Skeletal muscle cell (primary cell): ENCODE data around the gene TLL2.

Source experiments
- DNase-seq: peaks from one replicate; pipeline ENCODE4 v3.0.0-alpha.2; 2010; ENCODE audit warnings: low read depth
- H3K4me3 ChIP-seq: 2 replicates; pipeline ENCODE4 v1.5.1; 2011; ENCODE audit warnings: low read depth, mild to moderate bottlenecking, control low read depth, low read length, moderate library complexity

The TLL2 gene

DNA sequence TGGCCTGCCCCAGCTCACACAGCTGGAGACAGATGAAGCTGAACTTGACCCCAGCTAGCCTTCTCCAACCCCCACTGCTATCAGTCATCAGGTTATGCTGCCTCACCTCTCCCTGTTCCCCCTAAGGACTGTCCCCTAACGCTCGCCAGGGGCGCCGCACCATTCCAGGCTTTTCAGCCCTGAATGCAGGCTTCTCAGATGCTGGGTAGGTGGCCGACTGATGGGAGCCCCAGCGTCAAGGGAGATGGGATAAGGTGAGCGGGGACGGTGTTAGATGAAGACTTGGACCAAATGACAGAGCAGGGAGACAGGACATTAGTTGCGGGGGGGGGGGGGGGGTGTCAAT is 139.1 kb downstream of the TLL2 start:
- DNase-seq: no peak
- H3K4me3 ChIP-seq: peak overlapping the region; percentile 46

DNA sequence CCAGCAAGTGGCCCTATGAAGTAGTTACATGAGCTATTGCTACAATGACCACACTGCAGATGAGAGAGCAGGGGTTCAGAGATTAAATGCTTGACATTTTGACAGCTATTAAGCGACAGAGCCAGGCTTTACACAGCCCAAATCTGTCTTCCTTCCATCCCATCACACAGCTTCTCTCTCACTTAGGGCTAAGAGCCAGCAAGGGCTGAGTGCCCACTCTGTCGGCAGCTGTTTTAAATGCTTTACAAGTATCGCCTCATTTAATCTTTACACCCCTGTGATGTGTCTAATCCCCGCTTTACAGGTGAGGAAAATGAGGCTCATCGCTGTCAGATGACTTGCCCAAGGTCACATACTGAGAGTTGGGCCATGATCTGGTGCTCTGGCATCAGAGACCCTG is 139.7 kb downstream of the TLL2 start:
- H3K4me3 ChIP-seq: no peak overlapping the region
- DNase-seq: no peak

DNA sequence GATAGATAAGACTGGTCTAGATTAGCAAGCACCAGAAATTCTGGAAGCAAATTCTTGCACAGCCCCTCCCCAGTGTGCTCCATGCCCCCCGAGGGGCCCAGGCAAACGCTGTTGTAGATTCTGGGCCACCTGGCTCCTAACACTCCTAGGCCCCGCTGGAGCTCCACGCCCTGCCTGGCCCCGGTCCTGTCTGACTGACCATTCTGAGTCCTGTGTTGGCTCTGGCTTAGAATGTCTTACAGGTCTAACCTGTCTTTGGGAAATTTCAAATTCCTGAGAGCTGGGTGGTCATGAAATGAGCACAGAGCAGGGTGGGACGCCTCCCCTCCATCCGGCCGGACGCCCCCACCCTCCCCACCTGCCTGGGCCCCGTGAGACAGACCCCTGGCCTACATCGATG is 142.4 kb downstream of the TLL2 start:
- no peak overlapping the region for H3K4me3 ChIP-seq
- no peak for DNase-seq

DNA sequence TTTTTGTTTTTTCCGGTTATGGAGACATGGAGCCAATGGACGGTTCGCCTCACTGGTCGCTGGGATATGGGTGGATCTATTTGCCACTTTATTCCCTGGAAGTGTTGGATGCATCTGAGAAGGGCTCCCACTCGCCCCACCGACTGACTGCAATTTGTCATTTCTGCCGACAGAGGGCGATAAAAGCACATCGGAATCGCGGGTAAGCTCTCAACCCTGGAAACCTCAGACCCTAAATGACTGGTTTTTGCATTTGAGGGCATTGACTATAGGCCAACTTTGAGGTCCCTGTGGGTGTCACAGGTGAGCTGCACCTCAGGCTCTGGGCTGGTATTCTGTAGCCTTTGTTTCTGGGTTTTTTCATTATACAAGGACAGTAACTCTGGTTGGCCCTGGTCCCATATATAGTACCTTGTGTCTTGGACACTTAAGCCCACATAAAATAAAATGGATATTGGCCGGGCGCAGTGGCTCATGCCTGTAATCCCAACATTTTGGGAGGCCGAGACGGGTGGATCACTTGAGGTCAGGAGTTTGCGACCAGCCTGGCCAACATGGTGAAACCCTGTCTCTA is 143.1 kb downstream of the TLL2 start:
- no peak for DNase-seq
- H3K4me3 ChIP-seq: no peak overlapping the region

DNA sequence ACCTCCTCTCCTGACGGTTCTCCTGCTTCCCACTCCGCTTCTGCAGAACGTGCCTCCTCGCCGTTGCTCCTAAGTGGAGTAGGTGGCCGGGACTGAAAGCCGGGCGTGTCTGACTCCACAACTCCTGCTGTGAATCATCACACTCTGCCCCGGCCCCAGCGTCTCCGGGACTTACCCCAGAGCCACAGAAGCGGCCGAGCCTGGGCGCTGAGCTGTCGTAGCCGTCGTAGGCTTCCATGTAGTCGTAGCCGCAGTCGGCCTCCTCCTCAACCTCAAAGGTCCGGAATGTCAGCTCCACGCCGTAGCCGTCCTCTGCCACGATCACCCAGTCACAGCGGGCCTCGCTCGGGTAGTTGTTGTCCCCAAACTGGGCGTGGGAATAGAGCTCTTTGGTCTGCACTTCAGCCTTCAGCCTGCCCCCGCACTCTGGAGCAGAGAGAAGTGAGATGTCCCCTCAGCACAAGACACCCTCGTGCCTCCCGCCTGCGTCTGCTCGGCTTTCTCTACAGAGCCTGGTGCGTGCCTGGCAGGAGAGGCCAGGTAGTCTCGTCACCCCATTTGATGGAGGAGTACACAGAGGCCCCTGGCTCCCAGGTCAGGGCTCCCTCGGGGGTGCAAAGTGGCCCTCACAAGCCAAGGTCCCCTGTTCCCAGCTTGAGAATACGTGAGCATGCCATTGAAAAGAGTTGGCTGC is 143.7 kb downstream of the TLL2 start:
- no peak for DNase-seq
- H3K4me3 ChIP-seq: no peak overlapping the region

DNA sequence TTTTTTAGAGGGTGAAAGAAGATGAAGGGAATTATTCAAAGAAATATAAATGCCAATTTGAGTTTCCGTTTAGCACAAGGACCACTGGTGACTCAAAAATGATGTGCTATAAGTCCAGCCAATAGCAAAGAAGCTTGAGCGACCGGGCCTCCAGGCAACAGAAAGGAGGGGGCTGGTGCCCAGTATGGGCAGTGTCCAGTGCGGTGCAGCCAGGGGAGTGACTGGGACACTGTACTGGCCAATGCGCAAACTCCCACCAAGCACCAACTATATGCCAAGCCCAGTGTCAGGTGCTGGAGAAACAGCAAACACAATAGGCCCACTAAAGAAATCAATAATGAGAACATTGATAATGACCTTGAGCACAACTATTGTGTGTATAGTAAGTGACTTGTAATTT is 144.8 kb downstream of the TLL2 start:
- H3K4me3 ChIP-seq: no peak overlapping the region

DNA sequence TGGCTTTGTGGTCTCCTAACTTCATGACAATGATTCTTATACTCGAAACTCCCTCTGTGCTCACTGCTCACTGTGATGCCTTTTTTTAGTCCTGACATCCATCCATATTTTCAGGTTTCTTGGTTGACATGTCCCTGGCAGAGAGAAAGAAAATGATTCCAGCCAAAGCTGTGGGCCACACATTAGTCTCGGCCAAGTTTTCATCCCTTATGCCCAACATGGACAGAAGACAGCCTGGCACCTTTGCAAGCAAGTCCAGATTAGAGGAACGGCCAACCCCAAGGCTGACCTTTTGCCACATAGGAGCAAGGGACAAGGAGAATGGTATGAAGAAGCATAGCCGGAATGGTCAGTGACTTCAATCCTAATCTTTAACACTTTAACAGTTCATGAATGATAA is 146.3 kb downstream of the TLL2 start:
- no peak for DNase-seq

More for the DNA sequence above, 144.8 kb downstream of the TLL2 start:
- DNase-seq: no peak

DNA sequence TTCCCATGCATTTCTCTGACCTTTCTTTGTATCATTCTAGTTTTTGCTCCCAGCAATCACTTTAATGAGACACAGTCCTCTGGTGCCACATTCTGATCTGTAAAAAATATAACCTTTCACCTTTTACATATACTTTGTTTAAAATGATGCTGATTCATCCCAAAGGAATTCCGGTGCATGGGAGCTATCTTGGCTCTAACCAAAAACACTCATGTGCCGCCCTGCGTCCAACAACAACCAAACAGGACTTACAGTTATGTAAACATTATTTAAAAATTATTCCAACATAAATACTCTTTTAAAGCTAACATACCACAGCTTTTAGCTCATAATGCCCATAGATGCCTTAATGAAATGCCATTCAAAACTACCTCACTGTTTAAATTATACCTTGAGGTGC is 147.2 kb downstream of the TLL2 start:
- no peak overlapping the region for H3K4me3 ChIP-seq
- DNase-seq: no peak

More for the DNA sequence above, 146.3 kb downstream of the TLL2 start:
- H3K4me3 ChIP-seq: no peak overlapping the region

DNA sequence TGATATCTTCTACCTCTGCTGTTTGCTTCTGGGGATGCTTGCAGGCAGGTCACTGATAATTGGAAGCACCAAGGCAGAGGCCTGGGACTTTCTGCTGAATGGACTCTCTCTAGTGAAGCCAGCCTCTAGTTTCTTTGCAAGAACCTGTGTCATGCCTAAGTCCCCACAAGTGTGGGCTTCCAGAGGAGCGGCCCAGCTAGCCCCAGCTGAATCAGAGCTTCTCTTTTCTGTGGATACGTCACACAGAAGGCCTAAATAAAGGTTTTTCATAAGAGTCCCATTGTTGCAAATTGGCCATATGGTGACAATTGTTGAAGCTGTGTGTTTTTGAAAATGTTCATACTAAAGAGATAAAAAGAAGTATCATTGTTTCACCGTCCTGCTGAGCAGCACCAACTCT is 148.2 kb downstream of the TLL2 start:
- DNase-seq: no peak
- no peak overlapping the region for H3K4me3 ChIP-seq

DNA sequence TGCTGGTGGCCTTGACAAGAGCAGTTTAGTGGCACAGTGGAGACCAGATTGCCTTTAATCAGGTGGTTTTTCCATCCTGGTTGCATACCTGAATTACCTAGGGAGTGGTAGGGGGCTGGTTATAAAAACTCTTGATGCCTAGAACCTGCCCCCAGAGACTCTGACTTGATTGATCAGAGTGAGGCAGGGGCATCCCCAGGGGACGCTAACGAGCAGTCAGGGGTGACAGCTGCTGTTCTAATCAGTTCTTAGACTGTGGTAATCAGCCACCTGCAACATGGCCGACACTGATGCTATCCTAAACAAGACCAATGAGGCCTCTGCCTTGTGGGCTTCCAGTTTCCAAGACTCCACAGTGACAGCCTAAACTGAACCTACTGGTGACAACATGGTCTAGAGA is 153.0 kb downstream of the TLL2 start:
- DNase-seq: no peak
- no peak overlapping the region for H3K4me3 ChIP-seq

DNA sequence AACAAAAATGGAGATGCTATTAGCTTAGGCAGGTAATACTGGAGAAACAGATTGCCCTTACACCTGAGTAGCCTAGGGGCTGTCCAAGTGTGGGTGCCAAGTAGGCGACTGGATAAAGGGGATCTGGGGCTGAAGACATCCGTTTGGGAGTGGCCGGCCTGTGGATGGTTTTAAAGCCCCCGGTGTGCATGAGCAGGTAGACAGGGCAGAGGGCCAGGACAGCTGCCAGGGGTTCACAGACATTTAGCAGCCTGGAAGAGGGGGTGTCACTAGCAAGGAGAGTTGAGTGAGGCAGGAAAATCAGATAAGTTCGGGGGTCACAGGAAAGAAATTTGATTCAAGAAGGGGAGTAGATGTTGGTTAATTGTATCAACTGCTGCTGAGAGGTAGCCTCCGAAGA is 153.4 kb downstream of the TLL2 start:
- H3K4me3 ChIP-seq: no peak overlapping the region
- DNase-seq: no peak

DNA sequence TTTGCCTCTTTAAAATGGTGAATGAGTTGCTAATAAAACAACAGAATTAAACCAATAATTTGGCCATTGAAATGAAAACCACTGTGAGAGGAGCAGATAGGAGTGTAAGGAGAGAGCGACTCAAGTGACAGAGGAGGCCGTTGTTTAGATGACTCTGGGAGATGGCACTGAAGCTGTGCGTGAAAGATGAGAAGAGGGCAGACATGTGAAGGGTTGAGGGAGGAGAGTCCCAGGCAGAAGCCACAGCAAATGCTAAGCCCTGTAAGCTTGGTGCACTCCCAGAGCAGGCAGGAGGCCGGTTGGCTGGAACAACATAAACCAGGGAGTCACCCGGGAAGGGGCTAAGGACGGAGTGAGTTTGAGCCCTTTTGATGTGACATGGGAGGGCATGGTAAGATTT is 154.1 kb downstream of the TLL2 start:
- no peak for DNase-seq

DNA sequence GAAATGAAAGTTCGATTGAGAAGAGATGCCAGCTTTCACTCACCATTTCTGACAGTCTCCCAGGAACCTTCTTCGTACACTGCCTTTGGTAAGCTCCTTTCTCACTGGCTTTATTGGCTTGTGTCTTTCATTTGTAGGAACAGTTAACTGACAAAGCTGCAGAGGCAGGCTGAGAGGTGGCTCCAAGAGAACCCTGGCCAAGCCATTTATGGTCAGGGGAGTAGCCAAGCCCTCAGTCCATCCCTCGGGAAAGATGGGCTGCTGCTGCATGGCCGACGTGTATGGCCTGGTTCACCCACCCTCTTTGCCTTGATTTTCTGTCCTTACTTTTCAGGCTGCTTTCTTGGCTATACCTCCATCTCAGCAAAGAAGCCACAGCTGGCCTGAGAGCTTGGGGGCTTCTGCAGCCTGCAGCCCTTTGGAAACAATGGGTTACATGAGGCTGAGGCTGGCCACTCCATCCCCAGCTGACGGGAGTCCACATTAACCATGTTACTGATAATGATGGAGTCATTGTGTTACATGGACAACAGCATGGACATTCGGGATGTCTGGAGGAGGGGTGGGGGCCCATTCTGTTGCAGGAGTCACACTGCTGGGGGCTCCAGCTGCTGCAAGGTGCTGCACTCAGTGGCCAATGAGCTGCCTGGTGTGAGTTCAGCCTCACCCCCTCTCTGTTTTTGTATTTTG is 154.7 kb downstream of the TLL2 start, which contains the start of gene OPALIN:
Gene OPALIN, minus strand, starts transcription at position 152 of the 690 bp plus-strand sequence. Its CDS starts 106 bp downstream, at position 46.
- DNase-seq: no peak
- no peak within 1 kb of the TSS for H3K4me3 ChIP-seq

More for the DNA sequence above, 154.1 kb downstream of the TLL2 start:
- no peak overlapping the region for H3K4me3 ChIP-seq

DNA sequence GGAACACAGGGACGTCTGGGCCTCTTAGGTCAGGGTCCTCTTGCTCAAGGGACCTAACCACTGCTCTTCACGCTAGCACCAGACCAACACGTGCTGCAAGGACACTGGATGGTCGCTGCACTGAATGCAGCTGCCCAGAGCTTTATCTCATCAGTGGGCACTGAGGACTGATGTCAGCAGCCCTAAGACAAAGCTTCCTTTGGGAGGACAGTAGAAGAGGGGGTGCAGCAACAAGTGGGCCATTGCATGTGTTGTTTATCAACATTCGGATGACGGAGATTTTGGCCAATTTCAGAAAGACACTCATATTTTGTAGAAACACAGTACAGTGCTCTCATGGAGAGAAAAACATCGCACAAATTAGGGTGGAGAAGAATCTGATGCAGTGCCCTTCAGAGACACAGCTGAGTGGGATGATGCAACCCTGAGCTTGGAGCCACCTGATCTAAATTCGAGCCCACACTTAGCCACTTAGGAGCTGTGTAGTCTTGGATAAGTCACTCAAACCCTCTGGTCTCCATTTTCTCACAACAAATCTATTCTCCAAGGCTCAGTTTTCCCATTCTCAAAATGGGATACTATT is 156.6 kb downstream of the TLL2 start:
- no peak for DNase-seq
- H3K4me3 ChIP-seq: no peak overlapping the region

DNA sequence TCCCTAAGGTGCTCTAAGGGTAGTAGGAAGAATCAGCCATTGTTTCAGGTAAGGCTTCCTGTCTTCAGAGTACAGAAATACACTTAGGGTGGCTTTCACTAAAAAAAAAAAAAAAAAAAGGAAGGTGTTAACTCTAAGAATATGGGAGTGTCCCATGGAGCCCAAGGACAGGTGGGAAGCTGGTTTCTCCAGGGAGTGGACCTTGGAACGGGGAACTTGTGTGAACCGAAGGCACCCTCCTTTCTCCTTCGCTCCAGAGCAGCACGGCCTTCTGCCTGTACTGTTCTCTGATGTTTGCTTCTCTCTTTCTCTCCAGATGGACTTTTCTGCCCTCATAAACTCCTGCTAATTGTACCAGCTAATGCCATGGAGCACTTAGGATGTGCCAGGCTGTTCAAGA is 161.1 kb downstream of the TLL2 start:
- DNase-seq: no peak
- no peak overlapping the region for H3K4me3 ChIP-seq

DNA sequence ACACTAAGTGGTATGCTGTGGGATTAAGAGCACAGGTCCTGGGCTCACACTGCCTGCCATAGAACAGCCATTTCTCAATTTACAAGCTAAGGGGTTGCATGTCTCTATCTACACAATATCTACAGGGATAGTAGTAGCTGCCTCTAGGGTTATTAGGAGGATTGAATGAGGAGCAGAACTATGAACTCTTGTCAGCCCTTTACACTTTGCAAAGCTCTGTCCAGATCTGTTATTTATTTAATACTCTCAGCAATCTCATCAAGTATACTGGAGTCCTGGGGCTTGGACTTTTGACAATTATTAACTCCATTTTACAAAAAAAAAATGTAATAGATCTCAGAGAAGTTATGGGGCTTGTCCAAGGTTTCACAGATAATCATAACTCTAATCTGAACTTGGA is 161.7 kb downstream of the TLL2 start:
- H3K4me3 ChIP-seq: no peak overlapping the region
- DNase-seq: no peak

DNA sequence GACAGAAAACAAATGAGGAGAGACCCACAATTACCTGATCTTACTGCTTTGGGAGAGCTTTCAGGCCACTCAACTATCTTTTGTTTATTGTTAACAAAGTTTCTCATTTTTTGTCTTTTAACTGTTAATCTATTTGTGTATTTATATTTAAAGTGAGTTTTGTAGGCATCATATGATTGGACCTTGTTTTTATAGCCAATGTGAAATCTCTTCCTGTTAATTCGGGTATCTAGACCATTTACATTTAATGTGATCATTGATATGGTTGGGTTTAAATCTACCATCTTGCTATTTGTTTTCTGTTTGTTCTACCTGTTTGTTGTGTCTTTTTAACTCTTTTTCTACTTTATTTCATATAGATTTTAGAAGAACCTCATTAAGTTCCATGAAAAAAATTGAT is 167.4 kb downstream of the TLL2 start:
- H3K4me3 ChIP-seq: no peak overlapping the region
- DNase-seq: no peak

DNA sequence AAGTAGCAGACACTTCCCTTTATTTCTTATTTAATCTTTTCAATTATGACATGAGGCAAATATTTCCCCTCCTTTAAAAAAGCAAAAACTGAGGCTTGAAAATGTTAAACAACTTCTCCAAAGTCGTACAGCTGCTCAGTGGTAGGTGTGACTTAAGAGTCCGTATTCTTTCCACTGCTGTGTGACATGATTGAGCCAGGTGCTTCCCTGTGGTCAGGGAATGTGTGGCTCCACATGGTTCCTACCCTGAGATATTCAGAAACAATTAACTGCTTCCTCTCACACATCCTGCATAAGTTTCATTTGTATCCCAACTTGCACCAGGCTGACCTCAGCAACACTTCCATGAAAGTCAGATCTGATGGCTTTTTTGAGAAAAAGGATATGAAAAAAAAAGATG is 168.5 kb downstream of the TLL2 start:
- no peak overlapping the region for H3K4me3 ChIP-seq
- no peak for DNase-seq

DNA sequence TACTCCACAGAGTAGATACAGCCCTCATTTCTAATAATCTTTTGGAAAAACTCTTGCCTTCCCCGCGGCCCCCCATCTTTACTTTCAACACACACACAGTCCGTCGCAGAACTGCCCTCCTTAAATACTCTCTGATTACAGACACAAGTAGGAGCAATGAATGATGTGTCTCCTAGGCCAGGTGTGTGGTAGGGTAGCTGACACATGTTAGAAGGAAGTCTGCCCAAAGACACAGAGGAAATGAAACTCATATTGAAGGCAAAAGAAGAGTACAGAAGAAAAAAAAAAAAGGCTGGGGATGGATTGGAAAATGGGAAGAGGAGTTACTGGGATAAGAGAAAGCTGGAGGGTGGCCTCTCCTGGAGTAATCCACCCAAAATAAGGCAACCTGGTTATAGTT is 169.5 kb downstream of the TLL2 start:
- no peak overlapping the region for H3K4me3 ChIP-seq
- no peak for DNase-seq

DNA sequence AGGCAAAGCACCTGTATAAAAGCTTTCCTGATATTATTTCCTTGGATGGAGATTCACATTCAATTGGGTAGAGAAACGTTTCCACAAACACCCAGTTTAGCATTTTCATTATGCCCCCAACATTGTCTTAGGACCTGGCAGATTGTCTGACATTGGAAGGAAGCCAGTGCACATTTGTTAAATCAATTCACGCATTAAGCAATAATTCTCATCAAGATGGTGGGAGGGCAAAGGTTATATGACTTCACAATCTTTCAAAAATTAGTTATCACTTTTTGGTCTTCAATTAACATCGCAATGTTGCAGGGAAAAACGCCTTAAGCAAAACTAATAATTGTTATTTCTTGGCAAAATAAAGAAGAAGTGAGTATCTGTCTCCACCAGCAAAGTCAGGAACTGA is 171.3 kb downstream of the TLL2 start:
- H3K4me3 ChIP-seq: no peak overlapping the region
- no peak for DNase-seq
